Panc1 (cell line): Measurements from ENCODE around the gene SLC10A7. TPM values are rescaled to one million over a fixed set of nuclear protein-coding genes. Genes with fewer than 3 reads are reported as not detected.

Experiments
- ATAC-seq: fragments of 200-7000 bp; cut with Tn5 transposase; 2 replicates; pipeline ENCODE4 v1.9.1; 2020; ENCODE audit warnings: mild to moderate bottlenecking, moderate library complexity
- BruUV-seq: library from RNA; stranded (reverse); fragments of 400-500 nt; replicated peaks from 2 replicates; lab custom pipeline; 2021; lab: Mats Ljungman, UMichigan
- CTCF ChIA-PET: fragments of 300-600 bp; sonication (Branson Sonifier 250); formaldehyde crosslinking; loops from one replicate; lab custom pipeline; 2022; ENCODE audit warnings: antibody characterized with exemption; lab: Charles Lee
- POLR2A ChIA-PET: fragments of 300-600 bp; sonication (Branson Sonifier 250); formaldehyde crosslinking; loops from one replicate; lab custom pipeline; 2022; ENCODE audit warnings: antibody characterized with exemption; lab: Charles Lee
- DNase-seq: peaks from one replicate; pipeline ENCODE4 v3.0.0-alpha.2; 2010; ENCODE audit warnings: low read depth, low spot score
- H3K27ac ChIP-seq: 2 replicates; pipeline ENCODE4 v1.5.1; 2011; ENCODE audit warnings: mild to moderate bottlenecking, low read length, inconsistent platforms
- H3K27me3 ChIP-seq: fragments of 200-500 bp; sonication (Bioruptor generic); 2 replicates; pipeline ENCODE4 v1.6.0; 2014; ENCODE audit warnings: low read length, inconsistent platforms; ENCODE audit not compliant: control insufficient read depth, insufficient read depth
- H3K36me3 ChIP-seq: fragments of 200-500 bp; sonication (Bioruptor generic); 2 replicates; pipeline ENCODE4 v1.5.1; 2014; ENCODE audit warnings: inconsistent platforms, mild to moderate bottlenecking, low read length, moderate library complexity; ENCODE audit not compliant: control insufficient read depth, insufficient read depth
- H3K4me1 ChIP-seq: 2 replicates; pipeline ENCODE4 v1.5.1; 2011; ENCODE audit warnings: inconsistent platforms, mild to moderate bottlenecking, low read length, moderate library complexity; ENCODE audit not compliant: control insufficient read depth, insufficient read depth
- H3K4me3 ChIP-seq, 2 experiments: 2 replicates each; pipeline ENCODE4 v1.5.1; 2011 to 2012; ENCODE audit warnings: low read depth in 2 of 2, low read length in 2 of 2, mild to moderate bottlenecking in 2 of 2, inconsistent platforms in 1 of 2, moderate library complexity in 1 of 2
- H3K9me3 ChIP-seq: fragments of 200-500 bp; sonication (Bioruptor generic); 2 replicates; pipeline ENCODE4 v1.5.1; 2014; ENCODE audit warnings: low read depth, mild to moderate bottlenecking, inconsistent platforms, low read length, moderate library complexity; ENCODE audit not compliant: control insufficient read depth, insufficient read depth
- CTCF ChIP-seq: fragments of 450-650 bp; IDR thresholded peaks from 2 replicates; pipeline ENCODE4 v1.5.1; 2017; ENCODE audit warnings: mild to moderate bottlenecking
- POLR2AphosphoS5 ChIP-seq: IDR thresholded peaks from 2 replicates; pipeline ENCODE4 v1.6.1; 2012; ENCODE audit warnings: mild to moderate bottlenecking, low read depth, low read length, moderate library complexity
- SIN3A ChIP-seq: IDR thresholded peaks from 2 replicates; pipeline ENCODE4 v1.6.1; 2012; ENCODE audit warnings: low read depth, mild to moderate bottlenecking, low read length, moderate library complexity, borderline replicate concordance; ENCODE audit not compliant: insufficient read depth
- TCF7L2 ChIP-seq: IDR thresholded peaks from 2 replicates; pipeline ENCODE4 v1.6.1; 2011; ENCODE audit warnings: mild to moderate bottlenecking, low read depth, low read length, inconsistent platforms
- in situ Hi-C: cut with HindIII; loops from 2 replicates; pipeline ENCODE4 v1.10.0; 2016; ENCODE audit warnings: low sequenced_read_pairs, low pct_unique_long_range_greater_than_20kb
- intact Hi-C: fragments of 100-400 bp; cut with micrococcal nuclease; formaldehyde crosslinking; loops from one replicate; pipeline ENCODE4 v1.10.0; 2022; ENCODE audit not compliant: unreplicated experiment
- total RNA-seq: library from RNA; stranded (reverse); gene quantifications from one replicate; pipeline ENCODE4 v1.2.1, GENCODE V29; 2021; ENCODE audit not compliant: unreplicated experiment
- TF ChIP-seq, protein P1 (sequence below), 2 experiments: IDR thresholded peaks; 2 replicates each; pipeline ENCODE4 v1.6.1; 2011 to 2012; ENCODE audit warnings: low read depth in 2 of 2, control low read depth in 1 of 2, low read length in 1 of 2, mild to moderate bottlenecking in 1 of 2, moderate library complexity in 1 of 2; ENCODE audit not compliant: insufficient read depth in 1 of 2

SLC10A7 gene
- total RNA-seq, 1 experiment from 2014 or later, result 1.5 TPM

GRCh38 chr4:146439999-146440398 is 81.7 kb downstream of the SLC10A7 start:
- Histone ChIP-seq H3K27ac (no peak overlapping the region), H3K36me3 (no peaks in the 10 kb centered on the region), H3K9me3 (no peaks in the 10 kb centered on the region), H3K27me3 (no peaks in the 10 kb centered on the region), H3K4me1 (no peaks in the 10 kb centered on the region), H3K4me3 (no peak overlapping the region)
- no peak for ATAC-seq
- ChIA-PET POLR2A (no interaction called here), CTCF (no interaction called here)
- intact Hi-C loops, result no loop called here
- no peak for DNase-seq
- in situ Hi-C loops, result no loop called here
- BruUV-seq, result no TSS peak
- TF ChIP-seq, protein P1, sequence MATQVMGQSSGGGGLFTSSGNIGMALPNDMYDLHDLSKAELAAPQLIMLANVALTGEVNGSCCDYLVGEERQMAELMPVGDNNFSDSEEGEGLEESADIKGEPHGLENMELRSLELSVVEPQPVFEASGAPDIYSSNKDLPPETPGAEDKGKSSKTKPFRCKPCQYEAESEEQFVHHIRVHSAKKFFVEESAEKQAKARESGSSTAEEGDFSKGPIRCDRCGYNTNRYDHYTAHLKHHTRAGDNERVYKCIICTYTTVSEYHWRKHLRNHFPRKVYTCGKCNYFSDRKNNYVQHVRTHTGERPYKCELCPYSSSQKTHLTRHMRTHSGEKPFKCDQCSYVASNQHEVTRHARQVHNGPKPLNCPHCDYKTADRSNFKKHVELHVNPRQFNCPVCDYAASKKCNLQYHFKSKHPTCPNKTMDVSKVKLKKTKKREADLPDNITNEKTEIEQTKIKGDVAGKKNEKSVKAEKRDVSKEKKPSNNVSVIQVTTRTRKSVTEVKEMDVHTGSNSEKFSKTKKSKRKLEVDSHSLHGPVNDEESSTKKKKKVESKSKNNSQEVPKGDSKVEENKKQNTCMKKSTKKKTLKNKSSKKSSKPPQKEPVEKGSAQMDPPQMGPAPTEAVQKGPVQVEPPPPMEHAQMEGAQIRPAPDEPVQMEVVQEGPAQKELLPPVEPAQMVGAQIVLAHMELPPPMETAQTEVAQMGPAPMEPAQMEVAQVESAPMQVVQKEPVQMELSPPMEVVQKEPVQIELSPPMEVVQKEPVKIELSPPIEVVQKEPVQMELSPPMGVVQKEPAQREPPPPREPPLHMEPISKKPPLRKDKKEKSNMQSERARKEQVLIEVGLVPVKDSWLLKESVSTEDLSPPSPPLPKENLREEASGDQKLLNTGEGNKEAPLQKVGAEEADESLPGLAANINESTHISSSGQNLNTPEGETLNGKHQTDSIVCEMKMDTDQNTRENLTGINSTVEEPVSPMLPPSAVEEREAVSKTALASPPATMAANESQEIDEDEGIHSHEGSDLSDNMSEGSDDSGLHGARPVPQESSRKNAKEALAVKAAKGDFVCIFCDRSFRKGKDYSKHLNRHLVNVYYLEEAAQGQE (IDR thresholded peaks at IDR 0.05; ENCODE audit: insufficient read depth in 1 of 2, low read depth in 2 of 2, low read length in 1 of 2), result no peak
- TF ChIP-seq POLR2AphosphoS5, result no peak
- no peak for TF ChIP-seq CTCF
- TF ChIP-seq TCF7L2, result no peak
- no peak for TF ChIP-seq SIN3A

- TF ChIP-seq CTCF (no peak), SIN3A (no peak), POLR2AphosphoS5 (no peak), TCF7L2 (no peak)
- TF ChIP-seq, protein P1 (IDR thresholded peaks at IDR 0.05; ENCODE audit: insufficient read depth in 1 of 2, low read depth in 2 of 2, low read length in 1 of 2), result no peak
- H3K36me3 ChIP-seq, result no peaks in the 10 kb centered on the region
- no peak overlapping the region for H3K27ac ChIP-seq
- ATAC-seq (no peak), DNase-seq (no peak)
- H3K27me3 ChIP-seq, result no peaks in the 10 kb centered on the region
- H3K4me3 ChIP-seq, result no peak overlapping the region
- no peaks in the 10 kb centered on the region for H3K9me3 ChIP-seq
- BruUV-seq, result no TSS peak
- ChIA-PET POLR2A (no interaction called here), CTCF (no interaction called here)
- intact Hi-C loops (no loop called here), in situ Hi-C loops (no loop called here)
- no peaks in the 10 kb centered on the region for H3K4me1 ChIP-seq
Observed at GRCh38 chr4:146439437-146439836, 82.3 kb downstream of the SLC10A7 start.
